Caco-2 (cell line): ENCODE measurements around the gene TMEM218. TPM values are rescaled to one million over a fixed set of nuclear protein-coding genes. Genes with fewer than 3 reads are reported as not detected.

Experiments
- BruUV-seq: library from RNA; stranded (reverse); fragments of 400-500 nt; replicated peaks from 2 replicates; lab custom pipeline; 2021; lab: Mats Ljungman, UMichigan
- CTCF ChIA-PET: fragments of 300-600 bp; sonication (Branson Sonifier 250); formaldehyde crosslinking; loops from one replicate; lab custom pipeline; 2022; ENCODE audit warnings: antibody characterized with exemption; lab: Charles Lee
- POLR2A ChIA-PET: fragments of 300-600 bp; sonication (Branson Sonifier 250); formaldehyde crosslinking; loops from one replicate; lab custom pipeline; 2022; ENCODE audit warnings: antibody characterized with exemption; lab: Charles Lee
- DNase-seq, 2 experiments: peaks; one replicate each; pipeline versions ENCODE4 v3.0.0 to v3.0.0-alpha.2; 2020 to 2022
- H3K27me3 ChIP-seq: replicated peaks from 2 replicates; pipeline ENCODE4 v1.6.0; 2011; ENCODE audit warnings: low read length; ENCODE audit not compliant: control insufficient read depth, insufficient read depth
- H3K36me3 ChIP-seq: 2 replicates; pipeline ENCODE4 v1.5.1; 2011; ENCODE audit warnings: low read length; ENCODE audit not compliant: control insufficient read depth, insufficient read depth
- H3K4me1 ChIP-seq: fragments of 250-450 bp; sonication (Bioruptor Pico); 2 replicates; pipeline ENCODE4 v1.5.1; 2020; ENCODE audit warnings: mild to moderate bottlenecking
- H3K4me3 ChIP-seq: 2 replicates; pipeline ENCODE4 v1.5.1; 2011; ENCODE audit warnings: low read depth, mild to moderate bottlenecking, control low read depth, low read length
- H3K9me3 ChIP-seq: fragments of 250-450 bp; sonication (Bioruptor Pico); 2 replicates; pipeline ENCODE4 v1.5.1; 2020; ENCODE audit warnings: mild to moderate bottlenecking, moderate library complexity
- H3K27ac Mint-ChIP-seq: one replicate; pipeline ENCODE4 v1.8.0; 2022; ENCODE audit warnings: mixed read lengths; ENCODE audit not compliant: unreplicated experiment
- H3K27me3 Mint-ChIP-seq: one replicate; pipeline ENCODE4 v1.8.0; 2022; ENCODE audit warnings: mixed read lengths; ENCODE audit not compliant: insufficient read depth, unreplicated experiment
- H3K36me3 Mint-ChIP-seq: one replicate; pipeline ENCODE4 v1.8.0; 2022; ENCODE audit warnings: mild to moderate bottlenecking, mixed read lengths; ENCODE audit not compliant: insufficient read depth, unreplicated experiment
- H3K4me1 Mint-ChIP-seq: one replicate; pipeline ENCODE4 v1.8.0; 2022; ENCODE audit warnings: low read depth, mixed read lengths; ENCODE audit not compliant: unreplicated experiment
- H3K4me3 Mint-ChIP-seq: one replicate; pipeline ENCODE4 v1.8.0; 2022; ENCODE audit warnings: mild to moderate bottlenecking, moderate library complexity, mixed read lengths; ENCODE audit not compliant: unreplicated experiment
- H3K9me3 Mint-ChIP-seq: one replicate; pipeline ENCODE4 v1.8.0; 2022; ENCODE audit warnings: mixed read lengths; ENCODE audit not compliant: unreplicated experiment
- intact Hi-C: fragments of 100-400 bp; cut with micrococcal nuclease; formaldehyde crosslinking; loops from one replicate; pipeline ENCODE4 v1.10.0; 2022; ENCODE audit not compliant: unreplicated experiment
- total RNA-seq: library from RNA; stranded (reverse); gene quantifications from 2 replicates; pipeline ENCODE4 v1.2.3, GENCODE V29; 2022
- TF ChIP-seq, protein P1 (sequence below), 2 experiments: fragments of 200-600 bp in 1 of 2; IDR thresholded peaks; 1 replicate in 1 of 2; 2 replicates in 1 of 2; pipeline versions ENCODE4 v1.5.1 to v1.8.0; 2011 to 2022; ENCODE audit warnings: antibody characterized with exemption in 1 of 2, control low read depth in 1 of 2, inconsistent platforms in 1 of 2, low read depth in 1 of 2, low read length in 1 of 2, mild to moderate bottlenecking in 1 of 2, moderate library complexity in 1 of 2; ENCODE audit not compliant: insufficient read depth in 1 of 2, severe bottlenecking in 1 of 2, unreplicated experiment in 1 of 2

TMEM218 gene
- total RNA-seq, 1 experiment from 2014 or later = 20.3 TPM

DNA sequence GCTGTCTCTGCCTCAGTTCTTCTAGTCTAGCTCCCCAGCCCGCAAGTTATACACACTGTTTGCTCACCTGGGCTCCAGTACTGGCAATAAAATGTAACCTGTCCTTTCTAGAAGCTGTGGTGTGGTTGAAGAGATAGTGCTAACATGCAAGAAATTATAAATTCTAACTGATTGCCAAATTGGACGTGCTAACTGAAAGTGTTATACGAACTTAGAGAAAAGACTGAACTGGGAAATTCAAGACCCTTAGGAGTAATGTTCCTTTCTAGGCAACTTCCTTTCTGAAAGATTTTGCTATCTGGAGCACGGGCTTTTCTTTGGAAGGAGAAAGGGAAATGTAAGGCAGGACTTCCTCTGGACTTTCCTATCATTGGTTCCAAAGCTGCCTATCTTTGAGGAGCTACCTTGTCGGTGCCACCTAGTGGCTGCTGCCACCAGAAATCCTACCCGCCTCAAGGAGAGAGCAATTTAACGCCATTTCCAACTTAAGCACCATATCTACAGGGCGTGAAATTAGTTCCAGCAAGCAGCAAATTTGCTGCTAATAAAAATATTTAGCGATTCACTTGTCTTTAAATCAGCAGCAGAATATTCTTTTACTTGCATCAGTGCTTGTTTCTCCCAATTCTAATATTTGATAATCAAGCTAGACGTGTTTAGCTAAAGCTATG is 12.7 kb upstream of the TMEM218 start:
- peaks cover 28% of the 10 kb centered on the region for H3K4me1 ChIP-seq
- peak overlapping the region; percentile 76 for H3K27ac Mint-ChIP-seq
- POLR2A ChIA-PET = interaction anchor here (1.0 to 1.8 kb wide), 2 partner anchors 13 to 18 kb away, joined by 3 to 16 read pairs; partner anchors contain the start of gene TMEM218
- no TSS peak for BruUV-seq
- H3K4me3 Mint-ChIP-seq = peak overlapping the region; percentile 55
- H3K27me3 Mint-ChIP-seq = peaks cover 5% of the 10 kb centered on the region
- CTCF ChIA-PET = interaction anchor here (0.6 to 2.4 kb wide), 12 partner anchors 12 to 1471 kb away, joined by 3 to 66 read pairs (median 6); partner anchors contain the start of genes PKNOX2, SLC37A2 and TMEM218
- intact Hi-C loops = loop anchor here (1.0 to 5.0 kb wide), 4 partner anchors 13 to 162 kb away; partner anchors contain the start of gene TMEM218
- peak; percentile 74 to 77 for DNase-seq
- H3K36me3 ChIP-seq = no peaks in the 10 kb centered on the region
- TF ChIP-seq, protein P1, sequence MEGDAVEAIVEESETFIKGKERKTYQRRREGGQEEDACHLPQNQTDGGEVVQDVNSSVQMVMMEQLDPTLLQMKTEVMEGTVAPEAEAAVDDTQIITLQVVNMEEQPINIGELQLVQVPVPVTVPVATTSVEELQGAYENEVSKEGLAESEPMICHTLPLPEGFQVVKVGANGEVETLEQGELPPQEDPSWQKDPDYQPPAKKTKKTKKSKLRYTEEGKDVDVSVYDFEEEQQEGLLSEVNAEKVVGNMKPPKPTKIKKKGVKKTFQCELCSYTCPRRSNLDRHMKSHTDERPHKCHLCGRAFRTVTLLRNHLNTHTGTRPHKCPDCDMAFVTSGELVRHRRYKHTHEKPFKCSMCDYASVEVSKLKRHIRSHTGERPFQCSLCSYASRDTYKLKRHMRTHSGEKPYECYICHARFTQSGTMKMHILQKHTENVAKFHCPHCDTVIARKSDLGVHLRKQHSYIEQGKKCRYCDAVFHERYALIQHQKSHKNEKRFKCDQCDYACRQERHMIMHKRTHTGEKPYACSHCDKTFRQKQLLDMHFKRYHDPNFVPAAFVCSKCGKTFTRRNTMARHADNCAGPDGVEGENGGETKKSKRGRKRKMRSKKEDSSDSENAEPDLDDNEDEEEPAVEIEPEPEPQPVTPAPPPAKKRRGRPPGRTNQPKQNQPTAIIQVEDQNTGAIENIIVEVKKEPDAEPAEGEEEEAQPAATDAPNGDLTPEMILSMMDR (IDR thresholded peaks at IDR 0.05; ENCODE audit: insufficient read depth in 1 of 2, low read depth in 1 of 2, low read length in 1 of 2, severe bottlenecking in 1 of 2, unreplicated experiment in 1 of 2) = peak; percentile 67 to 80
- H3K27me3 ChIP-seq = no peaks in the 10 kb centered on the region
- H3K4me1 Mint-ChIP-seq = peaks cover 32% of the 10 kb centered on the region
- H3K9me3 Mint-ChIP-seq = peaks cover 26% of the 10 kb centered on the region
- H3K9me3 ChIP-seq = no peaks in the 10 kb centered on the region
- H3K4me3 ChIP-seq = peak overlapping the region; percentile 5
- peaks cover 6% of the 10 kb centered on the region for H3K36me3 Mint-ChIP-seq

DNA sequence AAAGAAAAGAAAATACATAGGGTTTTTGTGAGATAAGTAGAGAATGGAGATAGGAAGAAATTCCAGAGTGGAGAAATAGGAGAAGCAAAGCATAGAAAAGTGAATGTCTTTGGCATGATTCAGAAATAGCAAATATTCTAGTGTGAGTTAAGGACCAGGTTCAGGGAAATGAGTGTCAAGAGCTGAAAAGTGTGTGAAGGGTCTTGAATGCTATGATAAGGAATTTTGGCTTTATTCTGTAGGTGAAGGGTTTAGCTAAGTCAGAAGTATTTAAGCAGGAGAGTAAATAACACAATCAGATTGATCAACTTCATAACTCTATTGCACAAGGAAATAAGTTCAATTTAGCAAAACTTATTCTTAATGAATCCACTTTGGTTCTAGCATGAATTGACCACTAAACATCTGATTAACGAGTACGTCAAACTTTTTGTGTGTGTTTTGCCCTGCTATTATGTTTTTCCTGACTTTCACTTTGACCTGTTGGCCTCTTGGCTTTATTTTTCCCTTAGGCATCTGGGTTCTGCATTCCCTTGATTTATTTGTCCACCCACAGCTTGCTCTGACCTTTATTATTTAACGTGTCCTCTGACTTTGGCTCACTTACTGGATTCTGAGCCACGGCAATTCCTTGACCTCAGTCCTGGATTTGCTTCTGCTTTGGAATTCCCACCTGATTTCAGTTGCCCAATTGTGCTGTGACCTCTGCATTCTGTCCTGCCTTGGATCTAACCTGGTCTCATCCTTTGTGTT is 11.9 kb upstream of the TMEM218 start:
- Mint-ChIP-seq H3K4me1 (peaks cover 32% of the 10 kb centered on the region), H3K27ac (peak overlapping the region; percentile 76), H3K4me3 (peak overlapping the region; percentile 55), H3K36me3 (peaks cover 6% of the 10 kb centered on the region), H3K9me3 (peaks cover 26% of the 10 kb centered on the region), H3K27me3 (peaks cover 2% of the 10 kb centered on the region)
- ChIA-PET CTCF (interaction anchor here (0.6 to 2.4 kb wide), 9 partner anchors 12 to 1470 kb away, joined by 3 to 66 read pairs (median 8); partner anchors contain the start of genes PKNOX2, SLC37A2 and TMEM218), POLR2A (interaction anchor here (1.0 to 1.8 kb wide), 2 partner anchors 12 to 19 kb away, joined by 3 to 16 read pairs; partner anchors contain the start of gene TMEM218)
- peak overlapping the region; percentile 5; the same call in 1 of the 2 replicates for H3K4me3 ChIP-seq
- BruUV-seq = TSS peak; percentile 92
- TF ChIP-seq, protein P1 (IDR thresholded peaks at IDR 0.05; ENCODE audit: insufficient read depth in 1 of 2, low read depth in 1 of 2, low read length in 1 of 2, severe bottlenecking in 1 of 2, unreplicated experiment in 1 of 2) = no peak
- no peaks in the 10 kb centered on the region for H3K9me3 ChIP-seq
- intact Hi-C loops = loop anchor here (5.0 kb wide), 1 partner anchor 161 kb away; no protein-coding TSS in a partner anchor
- no peaks in the 10 kb centered on the region for H3K36me3 ChIP-seq
- peak in 1 of 2 experiments; percentile 13 for DNase-seq
- peaks cover 28% of the 10 kb centered on the region for H3K4me1 ChIP-seq
- H3K27me3 ChIP-seq = no peaks in the 10 kb centered on the region

DNA sequence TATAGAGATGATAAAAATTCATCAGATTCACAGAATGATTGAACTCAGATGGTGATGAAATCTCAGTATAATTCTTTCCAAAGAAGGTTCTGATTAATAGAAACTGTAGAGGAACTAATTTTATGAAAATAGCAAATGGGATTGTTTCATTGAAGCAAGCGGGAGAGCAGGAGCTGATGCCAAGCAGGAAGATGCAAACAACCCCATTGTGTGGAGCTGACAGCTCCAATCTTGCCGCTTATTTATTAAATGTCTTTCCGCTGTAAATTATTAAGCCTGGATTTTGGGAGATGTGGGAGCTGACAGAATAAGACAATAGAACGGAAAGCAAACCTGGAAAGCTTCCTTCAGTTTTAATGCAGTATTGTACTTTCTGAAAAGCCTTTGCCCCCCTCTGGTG is 6.0 kb upstream of the TMEM218 start:
- TF ChIP-seq, protein P1 (IDR thresholded peaks at IDR 0.05; ENCODE audit: insufficient read depth in 1 of 2, low read depth in 1 of 2, low read length in 1 of 2, severe bottlenecking in 1 of 2, unreplicated experiment in 1 of 2) = no peak
- POLR2A ChIA-PET = no interaction called here
- BruUV-seq = no TSS peak
- Histone ChIP-seq H3K9me3 (0 out of 2 replicates have a peak, but pooled peaks cover 1% of the 10 kb centered on the region), H3K36me3 (no peaks in the 10 kb centered on the region), H3K4me1 (peaks cover 13% of the 10 kb centered on the region), H3K27me3 (no peaks in the 10 kb centered on the region), H3K4me3 (no peak overlapping the region)
- CTCF ChIA-PET = interaction anchor here (0.6 to 0.9 kb wide), 2 partner anchors 10 to 316 kb away, joined by 3 read pairs; no protein-coding TSS in a partner anchor
- Mint-ChIP-seq H3K4me1 (peaks cover 18% of the 10 kb centered on the region), H3K36me3 (peaks cover 12% of the 10 kb centered on the region), H3K27ac (no peak overlapping the region), H3K27me3 (peaks cover 4% of the 10 kb centered on the region), H3K4me3 (no peak overlapping the region), H3K9me3 (peaks cover 29% of the 10 kb centered on the region)
- intact Hi-C loops = loop anchor here (1.0 kb wide), 1 partner anchor 54 kb away; the partner anchor contains the start of gene SLC37A2
- DNase-seq = no peak
